ENCODE results near the gene KNSTRN.

GRCh38 chr15:40377606-40378005 is 4.9 kb upstream of the KNSTRN start:
- TF ChIP-seq CTCF (optimal IDR thresholded peaks at IDR 0.05 in 1 of 3, IDR thresholded peaks at IDR 0.05 in 1 of 3, conservative IDR thresholded peaks at IDR 0.05 in 1 of 3; ENCODE audit: extremely low read depth in 1 of 3, insufficient read depth in 2 of 3, low read length in 3 of 3): no peak
- no peak for TF ChIP-seq EZH2 (IDR thresholded peaks at IDR 0.05; ENCODE audit: low read length)

All from keratinocyte (primary cell).